SKM-1 treated with dmso at 0.1 percent for 144 hours (cell line): ENCODE data around the gene CCDC144A.
"Not testable (repeated sequence)": the region's sequence is repeated elsewhere in the genome, so short reads cannot be mapped to it uniquely, and the experiment has no call there.

Source experiments
- DNase-seq: peaks from one replicate; lab custom pipeline; 2025; ENCODE audit not compliant: unreplicated experiment; lab: John Stamatoyannopoulos, UW

The CCDC144A gene

GRCh38 chr17:16817201-16817600 is 127.2 kb downstream of the CCDC144A start:
- DNase-seq, result no peak

GRCh38 chr17:16817940-16818339 is 127.9 kb downstream of the CCDC144A start:
- not testable (repeated sequence) for DNase-seq

GRCh38 chr17:16818340-16818739 is 128.3 kb downstream of the CCDC144A start:
- DNase-seq, result no peak

GRCh38 chr17:16818821-16819683 is 129.0 kb downstream of the CCDC144A start:
- no peak for DNase-seq

- DNase-seq, result no peak
Observed at GRCh38 chr17:16820161-16820877, 130.3 kb downstream of the CCDC144A start.

- no peak for DNase-seq
Observed at GRCh38 chr17:16820979-16821543, 131.0 kb downstream of the CCDC144A start.

- not testable (repeated sequence) for DNase-seq
Observed at GRCh38 chr17:16822133-16822532, 132.1 kb downstream of the CCDC144A start.

GRCh38 chr17:16823768-16824406 is 133.8 kb downstream of the CCDC144A start:
- not testable (repeated sequence) for DNase-seq
